Hypothalamus (tissue), 51 donors: ENCODE measurements around the gene ADGRL3.

Experiments
- DNase-seq, 51 donors: peaks; one replicate each; lab custom pipeline; 2025; lab: John Stamatoyannopoulos, UW

ADGRL3 gene

DNA sequence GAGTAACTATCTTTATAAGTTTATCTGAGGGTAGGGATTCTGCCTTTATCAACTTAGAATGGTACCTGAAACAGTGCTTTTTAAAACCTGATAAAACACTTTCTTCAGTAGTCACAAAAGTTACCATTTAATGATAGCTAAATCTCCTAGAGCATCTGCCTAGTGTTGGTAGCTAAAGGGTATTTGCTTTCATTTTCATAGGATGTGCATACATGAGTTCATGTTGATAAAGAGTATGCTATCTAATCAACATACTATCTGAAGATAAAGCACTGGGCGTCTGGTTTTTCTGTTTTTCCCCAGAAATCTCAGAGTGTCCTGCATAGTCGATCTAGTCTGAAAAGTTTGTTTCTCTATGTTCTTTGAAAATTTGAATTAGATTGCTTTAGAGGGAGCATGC is 75.1 kb downstream of the ADGRL3 start:
- DNase-seq, result no peak

DNA sequence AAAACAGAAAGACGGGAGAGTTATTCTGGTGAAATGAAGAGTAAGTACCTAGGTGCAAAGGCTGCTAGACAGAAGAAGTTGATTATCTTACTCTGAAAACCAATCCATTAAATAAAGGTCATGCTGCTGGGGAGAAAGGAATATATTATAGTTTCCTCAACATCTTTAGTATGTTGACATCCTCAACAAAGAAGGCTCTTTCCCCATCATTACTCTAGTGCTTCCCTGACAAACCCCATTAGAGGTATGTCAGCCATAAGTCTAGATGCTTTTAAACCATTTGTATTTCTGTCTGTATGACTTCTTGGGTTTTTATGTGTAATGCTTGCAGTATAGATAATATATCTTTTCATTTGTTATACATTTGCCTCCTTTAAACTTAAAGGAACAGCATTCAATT is 75.9 kb downstream of the ADGRL3 start:
- DNase-seq, result no peak

DNA sequence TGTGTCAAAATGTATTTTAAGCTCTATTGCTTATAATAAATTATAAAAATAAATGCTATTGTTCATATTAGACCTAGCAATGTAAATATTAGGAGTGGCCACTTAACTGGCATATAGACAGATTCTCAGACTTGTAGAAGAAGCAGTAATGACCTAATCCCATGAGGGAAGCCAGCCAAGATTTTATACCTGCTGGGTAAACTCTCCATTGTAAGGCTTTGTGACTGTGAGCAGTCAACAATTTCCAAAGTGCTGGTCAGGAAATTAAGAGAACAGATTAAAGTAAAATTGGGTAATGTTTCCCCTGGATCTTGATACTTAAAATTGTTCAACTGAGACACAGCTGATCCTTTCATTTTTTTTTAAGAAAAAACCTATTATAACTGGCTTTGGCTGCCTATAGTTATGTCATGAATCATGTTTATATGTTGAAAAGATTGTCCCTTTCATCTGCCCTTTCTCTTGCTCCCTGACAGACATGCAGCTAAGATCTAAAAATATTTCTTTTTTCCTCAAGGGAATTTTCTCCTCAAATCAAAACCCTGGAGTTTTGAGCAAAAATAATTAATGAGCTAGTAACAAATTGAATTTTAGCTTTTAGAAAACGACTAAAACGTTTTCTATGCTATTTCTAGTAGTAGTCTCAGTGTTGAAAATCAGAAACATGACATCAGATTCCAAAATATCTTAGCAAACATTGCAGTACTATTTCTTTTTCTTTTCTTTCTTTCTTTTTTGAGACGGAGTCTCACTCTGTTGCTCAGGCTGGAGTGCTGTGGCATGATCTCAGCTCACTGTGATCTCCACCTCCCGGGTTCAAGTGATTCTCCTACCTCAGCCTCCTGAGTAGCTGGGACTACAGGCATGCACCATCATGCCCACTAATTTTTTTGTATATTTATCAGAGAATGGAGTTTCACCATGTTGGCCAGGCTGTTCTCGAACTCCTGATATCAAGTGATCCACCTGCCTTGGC is 77.9 kb downstream of the ADGRL3 start:
- DNase-seq, result no peak

DNA sequence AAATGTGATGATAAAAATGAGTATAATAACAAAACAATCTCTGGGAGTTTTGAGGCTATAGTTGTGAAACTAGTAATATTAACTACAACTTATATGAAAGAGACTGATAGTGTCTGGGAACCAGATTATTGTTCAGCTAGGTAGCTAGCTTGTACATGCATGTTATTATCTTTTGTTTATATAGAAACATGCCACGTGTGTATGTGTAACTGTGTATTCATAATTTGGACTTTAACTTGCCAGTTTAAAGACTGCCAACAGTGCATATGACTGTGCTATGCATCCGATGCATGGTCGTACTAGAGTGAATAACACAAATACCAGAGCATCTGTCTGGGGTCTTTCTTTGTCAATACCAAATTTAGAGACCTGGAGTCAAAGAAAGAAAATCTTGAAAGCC is 92.2 kb downstream of the ADGRL3 start:
- no peak for DNase-seq

DNA sequence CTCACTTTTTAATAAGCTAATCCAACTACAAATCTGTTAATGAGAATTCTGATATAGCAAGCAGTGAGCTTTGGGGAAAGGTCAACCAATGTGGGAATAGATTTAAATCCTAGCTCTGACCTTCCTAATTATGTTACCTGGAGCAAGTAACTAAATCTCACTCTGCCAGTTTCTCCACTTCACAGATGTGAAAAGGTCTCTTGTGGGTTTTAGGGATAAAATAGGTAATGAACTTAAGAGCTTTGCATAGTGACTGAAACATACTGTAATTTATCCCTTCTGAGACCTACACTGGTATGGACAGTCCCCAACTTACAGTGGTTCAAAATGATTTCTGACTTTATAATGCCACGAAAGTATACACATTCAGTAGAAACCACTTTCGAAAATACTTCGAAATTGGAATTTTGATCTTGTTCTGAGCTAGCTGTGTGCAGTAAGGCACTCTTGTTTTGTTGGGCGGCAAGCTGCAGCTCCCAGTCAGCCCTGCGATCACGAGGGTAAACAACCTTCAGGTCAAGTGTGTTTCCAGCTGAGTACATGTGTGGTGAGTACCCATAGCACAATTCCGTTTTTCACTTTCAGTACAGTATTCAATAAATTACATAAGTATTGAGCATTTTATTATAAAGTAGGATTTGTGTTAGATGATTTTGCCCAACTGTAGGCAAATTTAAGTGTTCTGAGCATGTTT is 93.7 kb downstream of the ADGRL3 start:
- peak in 3 of 51 donors; percentile 1 to 17 (median 2) for DNase-seq

DNA sequence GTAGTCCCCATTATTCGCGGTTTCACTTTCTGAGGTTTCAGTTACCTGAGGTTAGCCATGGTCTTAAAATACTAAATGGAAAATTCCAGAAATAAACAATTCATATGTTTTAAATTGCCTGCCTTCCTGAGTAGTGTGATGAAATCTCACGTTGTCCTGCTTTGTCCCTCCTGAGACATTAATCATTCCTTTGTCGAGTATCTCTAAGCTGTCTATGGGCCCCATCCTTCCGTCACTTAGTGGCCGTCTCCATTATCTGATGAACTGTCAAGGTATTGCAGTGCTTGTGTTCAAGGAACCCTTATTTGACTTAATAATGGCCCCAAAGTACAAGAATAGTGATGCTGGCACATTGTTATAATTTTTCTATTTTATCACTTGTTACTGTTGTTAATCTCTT is 94.8 kb downstream of the ADGRL3 start:
- no peak for DNase-seq

DNA sequence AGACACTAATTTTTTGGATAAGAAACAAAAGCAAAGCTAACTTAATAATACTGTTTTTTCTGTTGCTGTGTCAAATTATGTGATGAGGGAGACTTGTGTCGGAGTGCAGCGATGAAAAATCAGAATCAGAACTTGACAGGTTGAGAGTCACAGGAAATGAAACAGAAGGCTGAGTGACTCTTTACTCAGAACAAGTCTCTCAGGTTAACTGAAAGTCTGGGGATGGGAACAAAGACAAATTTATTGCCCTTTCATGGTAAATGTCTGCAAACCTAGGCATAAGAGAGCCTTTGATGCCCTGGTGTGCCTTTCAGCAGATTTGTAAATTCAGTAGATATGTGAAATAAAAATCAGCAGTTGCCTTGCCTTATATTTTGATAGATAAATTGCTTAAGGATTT is 96.0 kb downstream of the ADGRL3 start:
- no peak for DNase-seq

DNA sequence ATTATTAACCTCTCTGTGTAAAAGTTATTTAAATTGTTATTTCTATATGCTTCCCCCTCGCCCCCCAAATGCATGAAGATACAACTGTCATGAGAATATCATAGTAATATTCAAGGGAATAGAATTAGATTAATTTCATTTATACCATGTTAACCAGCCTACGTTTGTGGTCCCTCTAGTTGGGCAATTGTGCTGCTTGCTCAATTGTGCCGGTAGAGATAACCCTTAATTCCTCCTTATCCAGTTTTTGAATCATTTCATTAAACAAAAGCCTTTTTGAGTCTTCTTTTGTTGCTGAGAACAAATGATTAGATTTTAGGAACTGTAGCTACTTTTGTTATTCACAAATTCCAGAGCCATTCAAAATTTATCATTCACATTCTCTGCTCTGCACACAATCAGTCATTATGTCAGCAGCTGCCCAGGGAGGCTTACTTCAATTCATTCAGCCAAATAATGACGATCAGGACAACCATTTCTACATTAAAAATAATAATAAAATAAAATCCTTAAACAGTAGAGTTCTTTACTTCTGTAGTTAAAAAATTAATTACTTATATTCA is 98.1 kb downstream of the ADGRL3 start:
- DNase-seq, result no peak

DNA sequence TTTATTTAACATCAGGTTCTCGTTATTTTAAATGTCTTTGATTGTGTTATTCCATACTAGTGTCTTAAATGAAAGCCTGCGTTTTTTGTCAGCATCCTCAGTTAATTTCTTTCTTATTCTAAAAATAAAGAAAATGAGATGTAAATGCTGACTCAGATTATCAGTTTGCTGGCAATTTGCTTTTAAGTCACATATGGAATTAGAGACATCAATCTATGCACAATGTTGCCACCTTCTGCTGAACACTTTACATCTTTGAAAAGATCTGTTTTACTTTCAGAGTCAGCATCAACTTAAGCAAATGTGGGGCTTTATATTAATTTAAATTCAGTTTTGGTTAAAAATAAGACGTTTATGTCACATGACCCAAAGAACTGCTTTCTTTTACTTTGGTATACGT is 99.2 kb downstream of the ADGRL3 start:
- DNase-seq, result no peak

DNA sequence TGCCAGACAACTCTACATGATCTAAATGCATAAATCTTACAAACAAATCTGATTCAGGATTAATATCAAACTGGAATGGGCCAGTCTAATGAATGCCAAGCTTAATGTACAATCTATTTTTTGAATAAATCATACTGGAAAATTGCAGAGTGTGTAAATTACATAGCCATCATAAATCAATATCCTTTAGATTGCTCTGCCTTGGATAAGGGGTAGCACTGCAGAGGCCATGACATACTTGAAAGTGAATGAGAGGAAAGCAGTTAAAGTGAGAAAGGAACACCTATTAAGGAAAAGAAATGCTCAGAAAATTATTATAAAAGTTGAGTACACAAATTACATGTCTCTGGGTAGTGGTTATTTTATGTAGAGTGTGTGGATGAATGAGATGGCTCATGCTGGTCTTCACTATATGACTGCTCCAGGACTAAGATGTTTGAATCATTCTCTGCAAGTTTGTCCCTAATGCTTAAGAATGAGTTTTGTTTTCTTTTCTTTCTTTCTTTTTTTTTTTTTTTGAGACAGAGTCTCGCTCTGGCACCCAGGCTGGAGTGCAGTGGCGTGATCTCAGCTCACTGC is 100.2 kb downstream of the ADGRL3 start:
- DNase-seq, result no peak

DNA sequence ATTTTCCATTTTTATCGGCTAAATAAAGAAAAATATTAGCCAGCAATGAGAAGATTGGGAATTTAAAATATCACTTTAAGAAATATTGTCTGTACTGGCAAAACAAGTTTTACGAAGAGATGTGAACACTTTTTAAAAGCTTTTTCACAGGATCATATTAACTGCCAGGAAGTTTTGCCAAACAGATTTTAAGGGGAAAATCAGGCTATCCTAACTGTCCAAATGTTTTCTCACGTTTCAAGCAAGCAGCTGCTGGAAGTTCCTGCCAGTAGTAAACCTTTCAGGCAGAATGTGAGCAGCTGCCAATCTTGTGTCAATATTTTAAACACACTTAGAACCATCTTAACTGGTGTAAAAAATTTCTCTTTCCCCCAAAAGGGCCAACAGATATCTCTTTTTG is 101.1 kb downstream of the ADGRL3 start:
- no peak for DNase-seq

DNA sequence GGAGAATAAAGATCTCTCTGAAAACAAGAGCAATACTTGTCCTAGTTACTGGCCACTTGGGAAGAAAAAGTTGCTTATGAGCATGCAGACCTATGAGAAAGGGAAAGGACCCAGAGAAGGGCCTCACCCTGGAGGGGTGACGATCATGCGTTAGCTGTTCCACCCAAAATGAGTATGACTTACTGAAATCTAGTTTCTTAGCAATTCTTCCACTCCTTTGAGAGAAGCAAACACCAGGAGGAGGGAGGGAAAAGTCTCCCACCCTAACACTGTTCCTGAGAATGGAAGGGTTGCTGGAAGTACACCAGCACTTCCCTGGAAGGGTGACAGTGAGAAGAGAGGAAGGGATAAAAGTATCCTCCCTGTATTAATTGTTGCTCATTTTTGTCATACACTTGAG is 107.9 kb downstream of the ADGRL3 start:
- DNase-seq, result no peak

DNA sequence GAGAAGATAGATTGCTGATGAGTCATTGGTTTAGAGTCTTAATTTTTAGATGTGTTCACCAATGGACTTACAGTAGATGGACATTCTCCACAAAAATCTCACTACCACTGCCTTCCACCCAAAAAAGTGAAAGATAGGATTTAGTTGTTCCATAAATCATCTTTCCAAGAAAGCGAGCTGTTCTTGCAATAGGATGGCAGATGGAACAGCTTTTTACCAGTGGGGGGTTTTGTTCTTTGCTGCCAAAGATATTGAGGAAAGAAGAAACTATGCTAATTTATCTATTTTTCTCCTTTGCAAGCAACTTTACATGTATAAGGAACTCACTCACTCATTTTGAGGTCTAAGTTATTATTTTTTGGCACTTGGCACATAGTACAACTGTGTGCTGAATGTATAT is 109.5 kb downstream of the ADGRL3 start:
- DNase-seq, result no peak

DNA sequence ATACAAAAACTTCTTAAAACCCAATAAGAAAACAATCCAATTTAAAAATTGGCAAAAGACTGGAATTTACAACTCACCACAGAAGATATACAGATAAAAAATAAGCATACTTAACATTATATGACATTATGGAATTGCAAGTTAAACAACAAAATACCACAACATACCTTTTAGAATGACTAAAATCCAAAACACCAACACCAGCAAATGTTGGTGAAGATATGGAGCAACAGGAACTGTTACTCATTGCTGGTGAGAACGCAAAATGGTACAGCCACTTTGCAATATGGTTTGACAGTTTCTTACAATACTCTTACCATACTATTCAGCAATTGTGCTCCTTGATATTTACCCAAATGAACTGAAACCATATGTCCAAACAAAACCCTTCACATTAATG is 112.4 kb downstream of the ADGRL3 start:
- no peak for DNase-seq

DNA sequence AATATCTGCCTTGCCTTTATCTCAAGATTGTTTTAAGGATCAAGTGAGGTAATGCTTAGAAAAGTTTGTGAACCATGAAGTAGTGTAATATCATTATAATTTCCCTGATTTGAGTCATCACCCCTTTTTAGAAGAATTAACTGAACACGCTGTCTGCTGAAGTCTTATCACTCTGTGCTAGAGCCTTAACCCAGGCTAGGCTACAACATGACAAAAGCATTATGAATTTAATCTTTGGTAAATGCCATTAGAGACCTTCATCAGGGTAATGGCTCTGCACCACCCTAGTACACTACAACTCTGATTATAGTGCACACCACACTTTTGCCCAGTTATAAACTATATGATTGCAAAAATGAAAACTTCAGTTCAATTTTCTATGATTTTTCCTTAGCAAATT is 118.3 kb downstream of the ADGRL3 start:
- no peak for DNase-seq

DNA sequence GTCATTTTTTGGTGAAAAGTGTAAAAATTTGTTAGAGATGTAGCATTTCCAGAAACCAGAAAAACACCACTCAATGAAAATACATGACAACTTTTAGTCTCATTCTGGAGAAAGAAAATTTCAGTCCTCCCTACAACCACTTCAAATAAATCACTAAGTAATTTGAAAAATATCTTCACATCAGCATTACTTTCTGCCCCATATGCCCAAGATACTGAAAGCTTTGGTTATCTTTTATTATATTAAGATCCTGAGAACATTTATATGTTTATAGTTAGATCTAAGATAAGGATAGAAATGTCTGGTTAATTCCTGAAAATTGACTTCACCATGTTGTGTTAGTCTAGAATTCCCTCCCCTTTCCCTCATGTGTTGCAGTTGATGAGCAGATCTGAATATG is 119.0 kb downstream of the ADGRL3 start:
- DNase-seq, result no peak

DNA sequence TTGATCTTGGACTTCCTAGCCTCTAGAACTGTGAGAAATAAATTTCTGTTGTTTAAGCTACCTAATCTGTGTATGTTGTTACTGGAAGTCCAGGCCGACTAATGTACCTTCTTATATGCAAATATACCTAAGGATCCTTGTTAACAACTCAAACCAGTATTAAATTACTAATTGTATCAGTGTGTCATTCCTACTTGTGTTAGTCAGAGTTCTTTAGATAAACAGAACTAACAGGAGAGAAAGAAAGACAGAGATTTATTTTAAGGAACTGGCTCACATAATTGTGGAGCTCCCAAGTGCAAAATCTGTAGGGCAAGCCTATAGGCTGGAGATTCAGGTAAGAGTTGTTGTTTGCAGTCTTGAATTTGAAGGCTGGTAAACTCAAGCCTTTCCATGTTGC is 120.0 kb downstream of the ADGRL3 start:
- DNase-seq, result no peak

DNA sequence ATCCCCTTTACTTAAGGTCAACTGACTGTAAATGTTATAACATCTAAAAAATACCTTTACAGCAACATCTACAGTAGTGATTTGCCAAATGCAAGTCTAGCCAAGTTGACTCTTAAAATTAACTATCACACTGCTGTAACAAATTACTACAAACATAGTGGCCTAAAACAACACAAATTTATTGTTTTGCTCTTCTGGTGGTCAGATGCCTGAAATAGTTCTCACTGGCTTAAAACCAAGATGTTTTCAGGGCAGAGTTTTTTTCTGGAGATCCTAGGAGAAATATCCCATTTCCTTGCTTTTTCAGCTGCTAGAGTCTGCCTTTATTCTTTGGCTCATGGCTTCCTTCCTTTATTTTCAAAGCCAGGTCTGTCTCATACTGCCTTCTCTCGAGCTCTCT is 120.5 kb downstream of the ADGRL3 start:
- DNase-seq, result no peak

DNA sequence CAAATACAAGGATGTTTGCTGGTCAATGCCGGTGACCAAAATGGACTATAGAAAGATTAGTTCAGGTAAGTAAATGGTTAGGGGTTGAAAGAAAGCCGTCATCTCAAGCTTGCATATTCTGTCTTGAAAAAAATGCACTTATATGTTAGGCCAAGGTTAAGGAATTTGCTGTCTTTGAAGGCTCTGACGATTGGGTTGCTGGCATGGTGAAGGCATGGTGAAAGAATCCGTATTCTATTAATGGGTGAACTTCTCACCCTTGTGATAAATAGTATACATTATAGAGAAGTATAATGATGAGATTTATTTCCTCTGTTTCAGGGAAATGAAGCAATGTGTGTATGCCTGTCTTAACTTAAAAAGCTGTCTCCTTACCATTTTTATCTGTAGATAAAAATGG is 132.6 kb downstream of the ADGRL3 start:
- no peak for DNase-seq

DNA sequence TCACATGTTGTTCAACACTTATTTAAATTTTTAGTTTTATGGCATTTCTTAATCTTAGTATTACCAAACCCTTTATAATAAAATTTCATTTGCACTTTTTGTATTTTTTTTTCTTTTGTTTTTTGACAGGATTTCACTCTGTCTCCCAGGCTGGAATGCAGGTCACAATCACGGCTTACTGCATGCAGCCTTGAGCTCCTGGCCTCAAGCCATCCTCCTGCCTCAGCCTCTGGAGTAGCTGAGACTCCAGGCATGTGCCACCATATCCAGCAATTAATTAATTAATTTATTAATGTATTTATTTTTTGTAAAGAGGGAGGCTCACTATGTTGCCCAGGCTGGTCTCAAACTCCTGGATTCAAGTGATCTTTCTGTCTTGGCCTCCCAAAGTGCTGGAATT is 133.4 kb downstream of the ADGRL3 start:
- DNase-seq, result peak in 1 of 51 donors; percentile 1

DNA sequence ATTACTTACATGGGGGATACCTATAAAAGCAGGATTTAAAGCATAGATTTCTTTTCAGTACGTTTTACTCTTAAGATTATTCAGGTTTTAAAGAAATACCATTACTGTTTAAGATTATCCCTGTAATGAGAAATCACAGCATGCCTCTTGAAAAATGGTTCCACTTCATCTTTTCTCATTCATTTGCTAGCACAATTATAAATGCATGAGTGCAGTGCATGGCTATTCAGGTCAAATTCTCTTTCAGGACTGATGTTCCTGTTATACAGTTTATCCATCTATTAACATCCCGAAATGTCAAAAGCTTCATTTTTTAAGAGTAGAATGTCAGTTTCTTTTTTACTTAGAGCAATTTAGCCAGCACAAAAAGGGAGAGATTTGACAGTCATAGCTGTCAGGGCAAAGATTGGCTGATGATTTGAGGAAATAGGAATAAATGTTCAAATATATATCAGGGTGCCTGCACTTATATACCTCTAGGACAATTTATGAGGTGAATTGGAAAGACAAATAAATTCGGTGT is 135.2 kb downstream of the ADGRL3 start:
- no peak for DNase-seq
